H1 (cell line): ENCODE data around the gene TAOK2. TPM values are rescaled to one million over a fixed set of nuclear protein-coding genes. Genes with fewer than 3 reads are reported as not detected.

ENCODE experiments used
- CTCF ChIA-PET: fragments of 300-600 bp; sonication (Branson Sonifier 250); formaldehyde crosslinking; loops from one replicate; lab custom pipeline; 2021; ENCODE audit not compliant: partially characterized antibody; lab: Charles Lee
- POLR2A ChIA-PET: fragments of 300-600 bp; sonication (Branson Sonifier 250); formaldehyde crosslinking; loops from one replicate; lab custom pipeline; 2021; ENCODE audit warnings: inconsistent platforms; ENCODE audit not compliant: partially characterized antibody; lab: Charles Lee
- DNase-seq, 2 experiments: peaks; one replicate each; pipeline versions ENCODE4 v3.0.0 to v3.0.0-alpha.2; 2010 to 2022; ENCODE audit warnings: low spot score in 2 of 2, low read depth in 1 of 2, mixed read lengths in 1 of 2
- FAIRE-seq: peaks from 2 replicates; lab custom pipeline; 2011; peaks lifted over from hg19 to GRCh38; lab: Jason Lieb, UNC
- H2AFZ ChIP-seq: 2 replicates; pipeline ENCODE4 v1.8.1; 2012; ENCODE audit warnings: low read length, inconsistent platforms
- H2AK5ac ChIP-seq: 2 replicates; pipeline ENCODE4 v1.6.1; 2013; ENCODE audit warnings: low read depth, low read length
- H2BK120ac ChIP-seq: replicated peaks from 2 replicates; pipeline ENCODE3; 2013; ENCODE audit warnings: low read depth, low read length, inconsistent platforms
- H2BK12ac ChIP-seq: 2 replicates; pipeline ENCODE4 v1.6.1; 2013; ENCODE audit warnings: low read depth, low read length
- H2BK15ac ChIP-seq: 2 replicates; pipeline ENCODE4 v1.6.1; 2013; ENCODE audit warnings: low read length
- H2BK20ac ChIP-seq: 2 replicates; pipeline ENCODE4 v1.6.1; 2013; ENCODE audit warnings: low read length
- H2BK5ac ChIP-seq: 2 replicates; pipeline ENCODE4 v1.6.1; 2013; ENCODE audit warnings: low read depth, low read length
- H3K14ac ChIP-seq: 2 replicates; pipeline ENCODE4 v1.6.1; 2013; ENCODE audit warnings: inconsistent platforms; ENCODE audit not compliant: insufficient read length
- H3K18ac ChIP-seq: 2 replicates; pipeline ENCODE4 v1.6.1; 2013; ENCODE audit warnings: low read length; ENCODE audit errors: extremely low read depth
- H3K23ac ChIP-seq: 2 replicates; pipeline ENCODE4 v1.6.1; 2013; ENCODE audit warnings: inconsistent platforms; ENCODE audit not compliant: insufficient read length
- H3K23me2 ChIP-seq: 2 replicates; pipeline ENCODE4 v1.6.1; 2013; ENCODE audit warnings: low read depth, low read length
- H3K27ac ChIP-seq: 2 replicates; pipeline ENCODE4 v1.6.1; 2011; ENCODE audit warnings: low read depth, low read length, inconsistent platforms
- H3K27me3 ChIP-seq, 4 experiments: replicated peaks in 1 of 4; 1 replicate in 1 of 4; 2 replicates in 3 of 4; pipeline versions ENCODE4 v1.6.1 to v1.8.1; 2011 to 2013; ENCODE audit warnings: low read length in 3 of 4, mild to moderate bottlenecking in 3 of 4, inconsistent platforms in 2 of 4, mixed read lengths in 2 of 4, moderate library complexity in 1 of 4; ENCODE audit not compliant: control insufficient read depth in 3 of 4, insufficient read depth in 3 of 4; ENCODE audit errors: extremely low read depth in 1 of 4
- H3K36me3 ChIP-seq, 4 experiments: 2 replicates each; pipeline versions ENCODE4 v1.6.1 to v1.8.1; 2011 to 2013; ENCODE audit warnings: mild to moderate bottlenecking in 4 of 4, low read length in 3 of 4, moderate library complexity in 2 of 4, control low read depth in 1 of 4, inconsistent platforms in 1 of 4; ENCODE audit not compliant: insufficient read depth in 4 of 4, control insufficient read depth in 2 of 4
- H3K4ac ChIP-seq: replicated peaks from 2 replicates; pipeline ENCODE3; 2013; ENCODE audit warnings: low read length, low read depth, mixed read lengths, inconsistent platforms; ENCODE audit not compliant: insufficient read length
- H3K4me1 ChIP-seq, 4 experiments: replicated peaks in 1 of 4; 1 replicate in 1 of 4; 2 replicates in 3 of 4; pipeline versions ENCODE4 v1.6.1 to v1.8.1; 2011 to 2013; ENCODE audit warnings: low read length in 3 of 4, inconsistent platforms in 2 of 4, mixed read lengths in 1 of 4; ENCODE audit not compliant: insufficient read depth in 4 of 4, control insufficient read depth in 3 of 4
- H3K4me2 ChIP-seq, 2 experiments: 2 replicates each; pipeline versions ENCODE4 v1.6.1 to v1.8.1; 2011 to 2013; ENCODE audit warnings: low read depth in 2 of 2, low read length in 2 of 2, control low read depth in 1 of 2, inconsistent platforms in 1 of 2, mild to moderate bottlenecking in 1 of 2; ENCODE audit not compliant: insufficient read depth in 1 of 2
- H3K4me3 ChIP-seq, 4 experiments: fragments of 200-600, 300-600 bp in 1 of 4; sonication (generic), shearing (Covaris generic), sonication (Bioruptor Twin) in 1 of 4; 2 replicates each; pipeline versions ENCODE4 v1.5.1 to v1.8.1; 2011 to 2016; ENCODE audit warnings: low read length in 4 of 4, low read depth in 3 of 4, control low read depth in 2 of 4, inconsistent platforms in 2 of 4, mild to moderate bottlenecking in 2 of 4, mixed read lengths in 1 of 4, moderate library complexity in 1 of 4; ENCODE audit not compliant: insufficient read depth in 2 of 4; ENCODE audit errors: extremely low read depth in 1 of 4
- H3K56ac ChIP-seq: replicated peaks from 2 replicates; pipeline ENCODE3; 2013; ENCODE audit warnings: low read depth, mild to moderate bottlenecking, mixed read lengths, low read length, inconsistent platforms; ENCODE audit not compliant: insufficient read length
- H3K79me1 ChIP-seq: 2 replicates; pipeline ENCODE4 v1.6.1; 2013; ENCODE audit warnings: low read depth, low read length, control low read depth
- H3K79me2 ChIP-seq, 2 experiments: 2 replicates each; pipeline versions ENCODE4 v1.6.1 to v1.8.1; 2012 to 2013; ENCODE audit warnings: low read length in 2 of 2, mild to moderate bottlenecking in 2 of 2, inconsistent platforms in 1 of 2; ENCODE audit not compliant: insufficient read depth in 2 of 2, control insufficient read depth in 1 of 2
- H3K9ac ChIP-seq, 4 experiments: replicated peaks in 1 of 4; 1 replicate in 1 of 4; 2 replicates in 3 of 4; pipeline versions ENCODE4 v1.6.1 to v1.8.1; 2011 to 2013; ENCODE audit warnings: low read depth in 3 of 4, low read length in 3 of 4, control low read depth in 2 of 4, mild to moderate bottlenecking in 2 of 4, moderate library complexity in 2 of 4, inconsistent platforms in 1 of 4; ENCODE audit errors: extremely low read depth in 1 of 4
- H3K9me3 ChIP-seq, 2 experiments: 2 replicates each; pipeline versions ENCODE4 v1.6.1 to v1.8.1; 2012 to 2013; ENCODE audit warnings: mild to moderate bottlenecking in 2 of 2, moderate library complexity in 2 of 2, control low read depth in 1 of 2, inconsistent platforms in 1 of 2, low read depth in 1 of 2, low read length in 1 of 2, mixed read lengths in 1 of 2; ENCODE audit not compliant: insufficient read depth in 2 of 2
- H4K20me1 ChIP-seq, 2 experiments: replicated peaks in 1 of 2; 2 replicates each; pipeline versions ENCODE3 to v1.8.1; 2011 to 2013; ENCODE audit warnings: inconsistent platforms in 2 of 2, low read length in 2 of 2, mild to moderate bottlenecking in 1 of 2; ENCODE audit not compliant: insufficient read depth in 2 of 2, control insufficient read depth in 1 of 2
- H4K5ac ChIP-seq: 2 replicates; pipeline ENCODE4 v1.6.1; 2013; ENCODE audit warnings: low read length, low read depth, mixed read lengths, inconsistent platforms; ENCODE audit not compliant: insufficient read length
- H4K8ac ChIP-seq: 2 replicates; pipeline ENCODE4 v1.8.0; 2013; ENCODE audit warnings: mild to moderate bottlenecking, moderate library complexity, low read length, inconsistent platforms; ENCODE audit not compliant: insufficient read depth; ENCODE audit errors: extremely low read depth
- H4K91ac ChIP-seq: replicated peaks from 2 replicates; pipeline ENCODE3; 2013; ENCODE audit warnings: low read length, mixed read lengths, inconsistent platforms; ENCODE audit not compliant: insufficient read length
- KDM1A ChIP-seq: fragments of 200-600, 300-600 bp; sonication (generic); IDR thresholded peaks from 2 replicates; pipeline ENCODE4 v1.7.1; 2016; ENCODE audit warnings: mild to moderate bottlenecking, low read length, borderline replicate concordance
- RAD21 ChIP-seq, 2 experiments: IDR thresholded peaks in 1 of 2; conservative IDR thresholded peaks in 1 of 2; 2 replicates each; pipeline ENCODE4 v1.6.1; 2011; ENCODE audit warnings: low read depth in 2 of 2, low read length in 2 of 2, improper control_type of control experiment in 1 of 2, inconsistent platforms in 1 of 2, mild to moderate bottlenecking in 1 of 2, moderate library complexity in 1 of 2
- WGBS, 2 experiments: shearing (Covaris generic) in 1 of 2; methylation state at CpG; one replicate each; pipeline versions ENCODE4 v1.1.6 to v1.1.7; 2013 to 2015; ENCODE audit warnings: low lambda C conversion rate in 2 of 2, mixed read lengths in 2 of 2, inconsistent platforms in 1 of 2, low coverage in 1 of 2, missing lambda C conversion rate in 1 of 2; ENCODE audit not compliant: insufficient replicate concordance in 2 of 2, insufficient coverage in 1 of 2, insufficient read length in 1 of 2; ENCODE audit errors: extremely low coverage in 1 of 2, missing lambda C conversion rate in 1 of 2; 5-methylcytosine and 5-hydroxymethylcytosine counted together
- polyA plus RNA-seq, 7 experiments: library from polyadenylated mRNA; depleted of rRNA in 3 of 7; stranded (reverse) in 5 of 7; unstranded in 2 of 7; fragments of >200 nt in 5 of 7; fragments of 200-250 nt in 2 of 7; gene quantifications; 1 replicate in 5 of 7; 2 replicates in 1 of 7; 4 replicates in 1 of 7; pipeline versions ENCODE4 v1.2.1 to v1.2.3, GENCODE V29; 2011 to 2013; ENCODE audit warnings: missing spikeins in 2 of 7, mixed read lengths in 2 of 7
- total RNA-seq: library from RNA; stranded (reverse); fragmentation: NEBNext Ultra II Directional; extraction: Animal tissue kit (Norgen Biotek cat#: 25700); gene quantifications from 2 replicates; pipeline ENCODE4 v1.2.1, GENCODE V29; 2021

TAOK2 gene
- total and polyA plus RNA-seq, 2 of the 8 experiments (the other 6 are each of a cell fraction or from before 2014, with no cell fraction given) = 13.5 to 32.6 TPM

DNA sequence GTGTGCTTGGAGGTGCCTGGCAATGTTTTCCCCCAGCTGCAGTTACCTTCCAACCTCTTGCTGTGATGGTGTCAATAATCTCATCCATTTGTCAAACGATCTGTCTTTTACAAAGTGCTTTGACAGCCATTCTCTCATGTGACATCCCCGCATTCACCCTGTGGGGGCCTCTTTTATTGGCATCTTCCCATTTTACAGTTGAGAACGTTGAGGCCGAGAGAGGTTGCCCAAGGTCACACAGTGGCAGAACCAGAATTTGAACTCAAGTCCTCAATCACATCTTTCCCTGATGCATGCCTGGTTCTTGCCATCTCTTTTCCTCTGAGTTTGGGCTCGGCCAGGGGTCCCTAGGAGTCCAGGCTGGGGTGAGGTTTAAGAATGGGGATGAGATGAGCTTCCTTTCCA, 1.5 kb downstream of the TAOK2 start:
- no peak for FAIRE-seq
- no peak overlapping the region for H2AFZ ChIP-seq
- no peak overlapping the region for H2BK15ac ChIP-seq
- peaks cover 9 to 34% of the 10 kb centered on the region in 2 experiments for H3K79me2 ChIP-seq
- H3K27me3 ChIP-seq = peaks cover 2 to 10% (median 9%) of the 10 kb centered on the region in 4 experiments
- CTCF ChIA-PET = interaction anchor here (1.0 to 4.4 kb wide), 12 partner anchors 10 to 156 kb away, joined by 3 to 19 read pairs (median 4); partner anchors contain the start of gene TLCD3B
- no peak overlapping the region for H3K14ac ChIP-seq
- no peak overlapping the region for H2AK5ac ChIP-seq
- peaks cover 4 to 20% (median 7%) of the 10 kb centered on the region in 4 experiments for H3K4me1 ChIP-seq
- peaks cover 25% of the 10 kb centered on the region for H3K79me1 ChIP-seq
- H4K91ac ChIP-seq = no peak overlapping the region
- peaks cover 10 to 35% (median 27%) of the 10 kb centered on the region in 4 experiments for H3K36me3 ChIP-seq
- H3K27ac ChIP-seq = no peak overlapping the region
- H2BK5ac ChIP-seq = no peak overlapping the region
- no peak for DNase-seq
- H2BK20ac ChIP-seq = no peak overlapping the region
- no peak overlapping the region for H4K5ac ChIP-seq
- no peak overlapping the region for H2BK12ac ChIP-seq
- H3K23ac ChIP-seq = no peak overlapping the region
- peaks cover 11% of the 10 kb centered on the region in 2 experiments for H3K9me3 ChIP-seq
- peak overlapping the region in 1 of 4 experiments; percentile 8; a peak in 1 of 7 replicates for H3K9ac ChIP-seq
- peaks cover 4 to 18% of the 10 kb centered on the region in 2 experiments for H4K20me1 ChIP-seq
- H4K8ac ChIP-seq = no peak overlapping the region
- H3K23me2 ChIP-seq = peaks cover 7% of the 10 kb centered on the region; the same call in 1 of the 2 replicates
- H3K4me3 ChIP-seq = peak overlapping the region; percentile 80 to 90 (median 85); a peak in 7 of 8 replicates
- H2BK120ac ChIP-seq = no peak overlapping the region
- peak overlapping the region; percentile 72 to 85 for H3K4me2 ChIP-seq
- WGBS, 2 experiments = 80% methylated on average over 5 of the region's 5 CpGs; no CpG with 5 or more reads in 1 of the 2 experiments
- no peak overlapping the region for H3K4ac ChIP-seq
- peak; percentile 52; the same call in 1 of the 2 replicates for TF ChIP-seq KDM1A
- no peak for TF ChIP-seq RAD21 (IDR thresholded peaks at IDR 0.05 in 1 of 2, conservative IDR thresholded peaks at IDR 0.05 in 1 of 2; ENCODE audit: low read depth in 2 of 2, low read length in 2 of 2)
- TF ChIP-seq, all 59 proteins: peak for 1
- H3K56ac ChIP-seq = no peak overlapping the region
- H3K18ac ChIP-seq = no peak overlapping the region
- POLR2A ChIA-PET = interaction anchor here (0.8 to 2.7 kb wide), 7 partner anchors 18 to 56 kb away, joined by 3 to 23 read pairs (median 4); partner anchors contain the start of genes HIRIP3, INO80E, KCTD13 and TLCD3B
